DOHH2 (cell line): ENCODE results near the gene ADGRG2.
"Not testable (repeated sequence)": the region's sequence is repeated elsewhere in the genome, so short reads cannot be mapped to it uniquely, and the experiment has no call there.

Source experiments
- H3F3A ChIP-seq: fragments of 200-600 bp; sonication (generic), shearing (Covaris generic); 2 replicates; pipeline ENCODE4 v1.6.0; 2016; ENCODE audit warnings: antibody characterized with exemption, mild to moderate bottlenecking; ENCODE audit not compliant: control insufficient read depth, insufficient read depth
- H3K27ac ChIP-seq: fragments of 200-600 bp; sonication (generic); 2 replicates; pipeline ENCODE4 v1.5.1; 2014; ENCODE audit warnings: low read depth, mild to moderate bottlenecking, low read length, moderate library complexity
- H3K27me3 ChIP-seq: fragments of 200-600 bp; sonication (generic); 2 replicates; pipeline ENCODE4 v1.6.1; 2014; ENCODE audit warnings: mild to moderate bottlenecking, low read length, mixed read lengths; ENCODE audit not compliant: control insufficient read depth
- H3K36me3 ChIP-seq: fragments of 200-600 bp; sonication (generic); 2 replicates; pipeline ENCODE4 v1.6.1; 2014; ENCODE audit warnings: mild to moderate bottlenecking, low read length, moderate library complexity, mixed read lengths; ENCODE audit not compliant: control insufficient read depth
- H3K4me1 ChIP-seq: fragments of 200-600 bp; sonication (generic); 2 replicates; pipeline ENCODE4 v1.6.1; 2014; ENCODE audit warnings: mild to moderate bottlenecking, low read length, mixed read lengths; ENCODE audit not compliant: control insufficient read depth
- H3K4me2 ChIP-seq: fragments of 200-600 bp; sonication (generic); 2 replicates; pipeline ENCODE4 v1.6.0; 2014; ENCODE audit warnings: mild to moderate bottlenecking, low read length, moderate library complexity
- H3K4me3 ChIP-seq: fragments of 200-600 bp; sonication (generic); 2 replicates; pipeline ENCODE4 v1.5.1; 2014; ENCODE audit warnings: mild to moderate bottlenecking, low read length, mixed read lengths
- H3K79me2 ChIP-seq: fragments of 200-600 bp; sonication (generic); 2 replicates; pipeline ENCODE4 v1.6.1; 2014; ENCODE audit warnings: mild to moderate bottlenecking, low read length, mixed read lengths; ENCODE audit not compliant: control insufficient read depth
- H3K9me2 ChIP-seq: fragments of 200-600 bp; sonication (generic); replicated peaks from 2 replicates; pipeline ENCODE4 v1.6.1; 2014; ENCODE audit warnings: mild to moderate bottlenecking, low read length, mixed read lengths; ENCODE audit not compliant: control insufficient read depth
- H3K9me3 ChIP-seq: fragments of 200-600 bp; sonication (generic); 2 replicates; pipeline ENCODE4 v1.6.1; 2014; ENCODE audit warnings: antibody characterized with exemption, low read length, mixed read lengths; ENCODE audit not compliant: control insufficient read depth, insufficient read depth
- H4K20me1 ChIP-seq: fragments of 200-600 bp; sonication (generic); 2 replicates; pipeline ENCODE4 v1.6.0; 2014; ENCODE audit warnings: low read depth, mild to moderate bottlenecking, antibody characterized with exemption, low read length, moderate library complexity; ENCODE audit not compliant: control insufficient read depth, insufficient read depth
- EZH2phosphoT487 ChIP-seq: fragments of 200-600 bp; sonication (generic); IDR thresholded peaks from 2 replicates; pipeline ENCODE4 v1.6.1; 2017; ENCODE audit warnings: borderline replicate concordance, mild to moderate bottlenecking, antibody characterized with exemption, low read length, moderate library complexity, mixed read lengths
- TF ChIP-seq, protein P1 (sequence below): fragments of 200-600 bp; sonication (generic); IDR thresholded peaks from one replicate; pipeline ENCODE4 v1.5.1; 2014; ENCODE audit warnings: antibody characterized with exemption, mild to moderate bottlenecking, low read depth, low read length; ENCODE audit not compliant: poor library complexity, severe bottlenecking

Gene ADGRG2

GRCh38 chrX:19072372-19072771, 49.9 kb downstream of the ADGRG2 start:
- no peaks in the 10 kb centered on the region for H3K27me3 ChIP-seq
- no peak overlapping the region for H3K4me3 ChIP-seq
- no peak for TF ChIP-seq EZH2phosphoT487
- TF ChIP-seq, protein P1, sequence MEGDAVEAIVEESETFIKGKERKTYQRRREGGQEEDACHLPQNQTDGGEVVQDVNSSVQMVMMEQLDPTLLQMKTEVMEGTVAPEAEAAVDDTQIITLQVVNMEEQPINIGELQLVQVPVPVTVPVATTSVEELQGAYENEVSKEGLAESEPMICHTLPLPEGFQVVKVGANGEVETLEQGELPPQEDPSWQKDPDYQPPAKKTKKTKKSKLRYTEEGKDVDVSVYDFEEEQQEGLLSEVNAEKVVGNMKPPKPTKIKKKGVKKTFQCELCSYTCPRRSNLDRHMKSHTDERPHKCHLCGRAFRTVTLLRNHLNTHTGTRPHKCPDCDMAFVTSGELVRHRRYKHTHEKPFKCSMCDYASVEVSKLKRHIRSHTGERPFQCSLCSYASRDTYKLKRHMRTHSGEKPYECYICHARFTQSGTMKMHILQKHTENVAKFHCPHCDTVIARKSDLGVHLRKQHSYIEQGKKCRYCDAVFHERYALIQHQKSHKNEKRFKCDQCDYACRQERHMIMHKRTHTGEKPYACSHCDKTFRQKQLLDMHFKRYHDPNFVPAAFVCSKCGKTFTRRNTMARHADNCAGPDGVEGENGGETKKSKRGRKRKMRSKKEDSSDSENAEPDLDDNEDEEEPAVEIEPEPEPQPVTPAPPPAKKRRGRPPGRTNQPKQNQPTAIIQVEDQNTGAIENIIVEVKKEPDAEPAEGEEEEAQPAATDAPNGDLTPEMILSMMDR, result no peak
- H3K9me3 ChIP-seq, result no peaks in the 10 kb centered on the region
- H3K36me3 ChIP-seq, result no peaks in the 10 kb centered on the region
- H3K27ac ChIP-seq, result no peak overlapping the region
- no peaks in the 10 kb centered on the region for H3F3A ChIP-seq
- no peaks in the 10 kb centered on the region for H3K9me2 ChIP-seq
- no peak overlapping the region for H3K4me2 ChIP-seq
- H3K4me1 ChIP-seq, result no peaks in the 10 kb centered on the region
- no peaks in the 10 kb centered on the region for H4K20me1 ChIP-seq
- H3K79me2 ChIP-seq, result no peaks in the 10 kb centered on the region

DNA sequence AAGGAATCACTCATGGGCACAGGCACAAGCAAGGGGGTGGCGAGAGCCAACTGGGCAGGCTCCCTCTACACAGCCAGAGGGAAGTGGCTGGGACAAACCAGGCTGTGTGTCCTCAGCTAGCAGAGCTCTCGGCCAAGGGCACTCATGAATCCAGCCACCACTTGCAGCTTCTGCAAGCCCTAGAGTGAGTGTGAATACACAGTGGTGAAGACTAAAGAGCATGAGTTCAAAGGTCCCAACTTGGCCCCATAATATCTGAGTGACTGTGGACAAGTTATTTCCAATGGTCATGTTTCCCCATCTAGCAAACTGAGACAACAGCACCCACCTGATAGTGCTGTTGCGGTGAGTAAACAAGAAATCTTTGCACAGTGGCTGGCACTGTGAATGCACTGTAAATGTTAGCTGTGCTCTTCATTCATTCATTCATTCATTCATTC, 51.7 kb downstream of the ADGRG2 start:
- Histone ChIP-seq H3K36me3 (no peaks in the 10 kb centered on the region), H3K4me2 (no peak overlapping the region), H3K27me3 (no peaks in the 10 kb centered on the region), H3K9me3 (no peaks in the 10 kb centered on the region), H3K79me2 (no peaks in the 10 kb centered on the region), H3K4me1 (no peaks in the 10 kb centered on the region), H3K27ac (no peak overlapping the region), H3F3A (no peaks in the 10 kb centered on the region), H3K9me2 (no peaks in the 10 kb centered on the region), H4K20me1 (no peaks in the 10 kb centered on the region), H3K4me3 (no peak overlapping the region)
- TF ChIP-seq EZH2phosphoT487, result no peak
- TF ChIP-seq, protein P1, result no peak

DNA sequence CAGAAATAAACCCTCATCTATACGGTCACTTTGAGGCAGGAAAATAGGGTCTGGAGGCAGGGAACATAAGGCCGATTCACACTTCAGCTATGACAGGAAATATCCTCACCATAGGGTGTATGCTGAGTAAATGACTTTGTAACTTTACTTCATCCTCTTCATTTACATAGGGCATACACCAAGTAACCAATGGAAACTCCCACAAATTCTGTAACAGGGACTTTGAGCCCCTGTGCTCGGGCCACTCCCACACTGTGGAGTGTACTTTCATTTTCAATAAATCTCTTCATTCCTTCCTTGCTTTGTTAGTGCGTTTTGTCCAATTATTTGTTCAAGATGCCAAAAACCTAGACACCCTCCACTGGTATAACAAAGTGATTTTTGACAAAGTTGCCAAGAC, 55.3 kb downstream of the ADGRG2 start:
- not testable (repeated sequence) for H3K27me3 ChIP-seq, H3K4me1 ChIP-seq

DNA sequence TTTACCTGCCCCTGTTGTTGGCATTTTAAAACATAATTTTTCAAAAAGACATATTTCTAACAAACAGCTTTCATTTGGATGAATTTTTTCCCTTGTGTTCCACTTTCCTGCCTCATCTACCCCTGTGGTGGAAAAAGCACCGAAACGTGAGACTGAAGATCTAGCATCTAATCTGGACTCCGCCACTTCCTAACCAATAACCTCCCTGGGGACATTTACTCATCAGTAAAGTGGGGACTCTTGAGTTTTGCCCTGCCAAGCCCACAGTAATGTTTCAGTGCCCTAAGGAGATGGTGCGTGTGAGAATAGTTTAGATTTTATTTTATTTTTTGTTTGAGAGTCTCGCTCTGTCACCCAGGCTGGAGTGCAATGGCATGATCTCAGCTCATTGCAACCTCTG, 56.7 kb downstream of the ADGRG2 start:
- Histone ChIP-seq H3K79me2 (no peaks in the 10 kb centered on the region), H3K4me2 (no peak overlapping the region), H3K4me1 (no peaks in the 10 kb centered on the region), H3K4me3 (no peak overlapping the region), H4K20me1 (no peaks in the 10 kb centered on the region), H3K9me2 (no peaks in the 10 kb centered on the region), H3K36me3 (no peaks in the 10 kb centered on the region), H3K27ac (no peak overlapping the region), H3F3A (no peaks in the 10 kb centered on the region), H3K9me3 (no peaks in the 10 kb centered on the region), H3K27me3 (no peaks in the 10 kb centered on the region)
- TF ChIP-seq, protein P1, result no peak
- no peak for TF ChIP-seq EZH2phosphoT487

More for the DNA sequence above, 55.3 kb downstream of the ADGRG2 start:
- H3K27ac ChIP-seq, H3K9me3 ChIP-seq, H4K20me1 ChIP-seq, H3K4me3 ChIP-seq, H3K4me2 ChIP-seq, H3K79me2 ChIP-seq, H3K36me3 ChIP-seq, H3F3A ChIP-seq, H3K9me2 ChIP-seq: not testable (repeated sequence)
